GM12892 (cell line): Measurements from ENCODE around the gene SAMSN1.

ENCODE experiments used
- DNase-seq: peaks from one replicate; pipeline ENCODE4 v3.0.0; 2011; ENCODE audit not compliant: insufficient read length
- FAIRE-seq: peaks from 2 replicates; lab custom pipeline; 2011; peaks lifted over from hg19 to GRCh38; lab: Jason Lieb, UNC
- POLR2A ChIP-seq: IDR thresholded peaks from 2 replicates; pipeline ENCODE4 v1.6.1; 2011; ENCODE audit warnings: low read depth, low read length, control low read depth
- POLR2AphosphoS5 ChIP-seq: IDR thresholded peaks from 2 replicates; pipeline ENCODE4 v1.6.1; 2011; ENCODE audit warnings: low read depth, low read length, control low read depth
- TAF1 ChIP-seq: IDR thresholded peaks from 2 replicates; pipeline ENCODE4 v1.6.1; 2011; ENCODE audit warnings: low read depth, mild to moderate bottlenecking, control low read depth, low read length, borderline replicate concordance

SAMSN1 gene

DNA sequence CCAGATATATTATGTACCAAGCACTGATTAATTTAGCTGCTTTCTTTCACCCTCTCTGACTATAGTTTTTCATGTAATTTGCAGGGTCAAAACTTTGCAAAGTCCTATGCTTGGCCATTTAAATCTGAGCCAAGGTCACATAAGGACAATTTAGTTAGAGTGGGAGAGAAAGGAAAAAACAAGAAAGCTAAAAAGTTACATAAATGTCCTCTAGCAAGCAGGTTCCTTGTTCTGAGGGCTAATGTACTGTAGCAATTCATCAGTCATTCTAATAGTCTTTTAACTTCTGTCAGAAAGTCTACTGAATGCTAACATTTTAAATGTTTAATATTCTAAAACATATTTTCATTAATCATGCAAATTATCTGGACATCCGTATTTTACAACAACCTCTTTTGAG is 68.3 kb downstream of the SAMSN1 start:
- FAIRE-seq (no peak), DNase-seq (no peak)

GRCh38 chr21:14477133-14477532 is 69.0 kb downstream of the SAMSN1 start:
- FAIRE-seq (no peak), DNase-seq (no peak)
- TF ChIP-seq POLR2A (no peak), TAF1 (no peak), POLR2AphosphoS5 (no peak)

More for the DNA sequence above, 68.3 kb downstream of the SAMSN1 start:
- TF ChIP-seq TAF1 (no peak), POLR2AphosphoS5 (no peak), POLR2A (no peak)

GRCh38 chr21:14474995-14475394 is 71.1 kb downstream of the SAMSN1 start:
- TF ChIP-seq POLR2A (no peak), TAF1 (no peak), POLR2AphosphoS5 (no peak)
- FAIRE-seq: no peak
- no peak for DNase-seq

DNA sequence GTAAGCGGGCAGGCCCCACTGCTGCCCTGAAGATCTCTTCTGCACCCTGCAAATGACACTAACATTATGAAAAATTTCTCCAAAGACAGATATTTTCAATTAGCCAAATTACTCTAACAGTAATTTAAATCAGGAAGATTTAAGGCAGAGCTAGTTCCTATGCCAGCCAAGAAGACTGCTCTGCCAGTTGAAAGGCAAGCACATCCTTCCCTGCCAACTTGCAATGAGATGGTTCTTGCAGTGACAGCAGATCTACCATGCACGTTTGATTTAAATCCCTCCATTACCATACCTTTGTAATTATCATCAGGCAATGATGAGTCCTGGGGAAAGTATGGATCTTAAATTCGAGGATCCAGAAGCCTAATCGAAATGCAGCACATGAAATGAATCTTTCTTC is 76.5 kb downstream of the SAMSN1 start:
- FAIRE-seq (no peak), DNase-seq (no peak)
- TF ChIP-seq POLR2A (no peak), TAF1 (no peak), POLR2AphosphoS5 (no peak)

DNA sequence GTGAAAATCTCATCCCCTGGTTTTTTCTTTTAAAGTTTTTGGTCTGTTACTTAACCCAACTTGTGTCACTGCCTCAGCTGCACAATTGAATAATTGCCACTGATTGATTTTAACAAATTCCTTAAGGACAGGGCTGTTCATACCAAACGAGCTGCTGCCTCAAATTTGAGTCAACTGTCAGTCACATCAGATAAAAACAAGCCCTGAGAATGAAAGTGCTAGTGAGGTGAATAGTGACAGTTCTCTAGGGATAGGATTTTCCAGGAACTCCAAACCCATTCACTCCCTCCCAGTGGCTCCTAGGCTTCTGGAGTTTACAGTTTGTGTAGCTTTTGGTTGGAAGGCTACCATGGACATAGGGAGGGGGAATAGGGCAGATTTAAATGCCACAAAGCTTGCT is 79.4 kb downstream of the SAMSN1 start:
- FAIRE-seq (no peak), DNase-seq (no peak)
- TF ChIP-seq POLR2AphosphoS5: no peak

DNA sequence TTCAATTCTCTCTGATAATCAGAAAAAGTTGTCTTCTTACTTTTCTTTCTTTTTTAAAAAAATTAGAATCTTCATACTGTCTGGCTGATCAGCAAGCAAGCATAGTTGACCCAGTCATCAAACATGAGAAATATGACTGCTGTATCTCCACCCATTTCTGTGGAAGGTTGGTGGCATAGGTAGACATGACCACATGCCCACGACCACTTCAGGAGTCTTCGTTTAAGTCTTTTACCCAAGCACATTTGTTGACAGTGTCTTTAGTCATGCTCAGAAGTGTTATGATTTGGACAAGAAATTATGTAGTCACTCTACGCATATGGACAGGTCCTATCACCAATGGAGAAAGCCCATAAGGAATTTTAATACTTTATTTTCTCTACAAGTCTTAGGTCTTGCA is 88.4 kb downstream of the SAMSN1 start:
- TF ChIP-seq TAF1 (no peak), POLR2A (no peak), POLR2AphosphoS5 (no peak)
- no peak for FAIRE-seq
- DNase-seq: no peak

DNA sequence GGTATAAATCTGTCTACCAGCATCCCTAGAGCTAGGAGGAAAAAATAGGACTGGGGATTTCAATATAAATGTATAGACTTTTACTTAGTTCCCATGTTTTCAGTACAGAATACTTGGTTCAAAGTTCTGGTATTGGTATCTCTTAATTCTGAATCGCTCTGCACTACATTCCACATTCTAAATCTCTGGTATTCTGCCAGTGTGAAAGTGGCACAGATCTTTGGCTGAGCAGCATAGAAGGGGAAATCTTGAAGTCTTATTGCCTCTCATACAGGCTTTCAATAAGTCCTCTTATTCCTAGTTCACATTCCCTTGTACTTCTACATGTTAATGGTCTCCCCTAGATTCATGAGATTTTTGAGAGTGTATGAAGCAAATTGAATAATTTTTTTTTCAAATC is 89.2 kb downstream of the SAMSN1 start:
- TF ChIP-seq POLR2AphosphoS5 (no peak), TAF1 (no peak), POLR2A (no peak)
- FAIRE-seq: no peak
- no peak for DNase-seq

DNA sequence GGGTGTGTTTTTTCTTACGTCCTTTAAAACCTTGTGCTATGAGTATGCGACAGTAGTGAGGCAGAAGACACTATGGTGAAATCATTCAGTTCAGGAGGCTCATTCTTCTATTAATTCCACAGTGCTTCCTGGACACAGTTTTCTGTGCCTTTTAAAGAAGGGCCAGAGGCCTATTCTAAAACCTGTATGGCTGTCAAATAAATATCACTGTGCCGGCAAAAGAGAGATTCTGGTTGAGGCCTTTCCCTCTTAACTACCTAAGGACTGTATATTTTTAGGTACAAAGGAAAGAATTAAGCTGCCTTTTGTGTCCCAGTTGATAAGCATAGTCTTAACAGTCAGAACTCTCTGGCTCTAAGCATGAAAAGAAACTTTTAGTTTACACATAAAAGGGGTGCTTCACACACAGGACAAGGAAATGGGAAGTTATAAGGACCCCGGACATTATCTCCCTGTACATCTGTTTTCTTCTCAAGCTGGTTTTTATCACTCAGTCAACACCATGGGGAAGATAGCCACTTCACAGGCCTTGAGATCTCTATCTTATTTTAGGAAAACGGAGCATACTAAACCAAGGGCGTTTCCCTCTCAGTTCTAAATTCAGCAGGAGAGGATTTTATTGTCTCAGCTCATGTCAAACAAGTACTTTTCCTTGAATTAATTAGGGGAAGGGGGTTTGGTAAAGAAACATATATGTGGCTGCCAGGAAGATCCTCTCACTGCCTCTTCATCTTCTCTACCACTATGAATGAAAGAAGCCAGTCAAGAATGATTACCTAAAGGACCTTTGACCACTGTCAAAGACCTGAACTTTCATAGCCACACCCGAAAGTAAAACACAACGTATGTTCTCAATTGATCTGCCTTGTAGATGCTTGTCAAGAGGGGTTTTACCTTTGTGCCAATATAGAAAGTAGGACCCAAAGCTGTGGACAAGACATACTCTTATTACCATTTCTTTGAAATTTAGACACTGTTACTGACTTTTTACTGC is 91.8 kb downstream of the SAMSN1 start:
- FAIRE-seq (peak; percentile 90), DNase-seq (no peak)
- TF ChIP-seq POLR2A (no peak), TAF1 (no peak), POLR2AphosphoS5 (no peak)

GRCh38 chr21:14453339-14454015 is 92.6 kb downstream of the SAMSN1 start:
- peak; percentile 92 for FAIRE-seq
- no peak for TF ChIP-seq POLR2AphosphoS5
- TF ChIP-seq POLR2A: no peak
- no peak for TF ChIP-seq TAF1
- DNase-seq: no peak

DNA sequence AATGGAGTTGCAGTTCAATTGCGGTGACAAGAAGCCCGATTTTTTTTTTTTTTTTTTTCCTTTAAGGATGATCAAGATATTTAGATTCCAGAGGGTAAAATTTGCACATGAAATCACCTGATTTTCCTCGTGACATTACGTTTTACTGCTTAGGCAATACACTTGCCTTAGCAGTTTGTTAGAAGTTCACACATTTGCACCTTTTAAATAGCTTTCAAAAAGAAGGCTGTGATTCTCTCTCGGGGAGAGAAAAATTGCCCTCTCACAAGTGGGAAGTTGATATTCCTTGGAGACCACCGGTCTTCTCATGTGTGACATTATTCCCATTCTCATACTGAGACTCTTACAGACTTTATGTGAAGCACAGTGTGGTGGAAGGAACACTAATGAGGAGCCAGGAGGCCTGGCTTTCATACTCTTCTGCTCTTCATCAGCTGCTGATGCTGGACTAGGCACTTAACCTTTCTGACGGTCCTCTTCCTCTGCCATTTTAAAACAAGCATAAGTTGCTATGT is 93.3 kb downstream of the SAMSN1 start:
- DNase-seq (no peak), FAIRE-seq (no peak)
- TF ChIP-seq POLR2A (no peak), POLR2AphosphoS5 (no peak), TAF1 (no peak)

DNA sequence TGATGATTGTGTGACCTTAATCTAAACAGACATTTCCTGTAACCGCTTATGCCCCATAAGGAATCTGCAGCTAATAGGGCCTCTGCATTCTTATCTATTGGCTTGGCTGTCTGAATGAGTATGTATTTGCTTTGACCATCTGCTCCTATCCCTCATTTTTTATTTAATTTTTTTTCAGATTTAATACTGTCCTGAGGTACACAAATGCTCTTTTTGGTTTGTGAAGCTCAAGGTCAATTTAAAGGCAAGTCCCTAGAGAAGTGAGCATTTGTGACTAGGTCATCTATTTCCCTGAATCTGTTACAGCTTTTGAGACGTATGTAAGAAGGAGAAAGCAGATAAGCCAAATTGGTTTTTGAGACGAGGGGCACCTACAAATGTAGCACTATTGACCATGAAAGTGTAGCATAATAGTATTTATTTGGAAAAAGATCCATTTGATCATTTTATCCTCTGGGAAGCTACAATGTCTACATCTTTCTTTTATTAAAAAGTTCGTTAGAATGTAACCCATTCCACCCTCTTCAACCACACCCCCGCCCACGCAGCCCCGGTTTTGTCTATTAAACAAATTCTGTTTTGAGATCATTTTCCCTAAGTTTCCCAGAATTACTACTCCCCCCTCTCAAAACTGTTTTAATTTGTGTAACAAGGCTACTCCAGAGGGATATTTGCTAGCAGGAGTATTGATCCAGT is 93.9 kb downstream of the SAMSN1 start:
- no peak for TF ChIP-seq POLR2AphosphoS5
- TF ChIP-seq POLR2A: no peak
- TF ChIP-seq TAF1: no peak
- FAIRE-seq: no peak
- DNase-seq: no peak
